ENCODE data around the gene JARID2.
A peak's percentile ranks its signal among the peaks of the same experiment; 100 is the strongest.

JARID2 gene

GRCh38 chr6:15462717-15463525 is 217.1 kb downstream of the JARID2 start:
- H3K36me3 Mint-ChIP-seq (ENCODE audit: low read depth): peaks cover 31% of the 10 kb centered on the region
- H3K27ac Mint-ChIP-seq: no peak overlapping the region
- H3K27me3 Mint-ChIP-seq: no peaks in the 10 kb centered on the region
- ATAC-seq (no peak), DNase-seq (no peak)
- H3K9me3 Mint-ChIP-seq: no peaks in the 10 kb centered on the region
- peaks cover 55% of the 10 kb centered on the region for H3K4me1 Mint-ChIP-seq
- no peak overlapping the region for H3K4me3 Mint-ChIP-seq

GRCh38 chr6:15464211-15464725 is 218.4 kb downstream of the JARID2 start:
- Mint-ChIP-seq H3K9me3 (no peaks in the 10 kb centered on the region), H3K27ac (peak overlapping the region; percentile 52), H3K4me3 (no peak overlapping the region), H3K27me3 (no peaks in the 10 kb centered on the region), H3K4me1 (peaks cover 44% of the 10 kb centered on the region), H3K36me3 (ENCODE audit: low read depth) (peaks cover 41% of the 10 kb centered on the region)
- ATAC-seq (peak; percentile 54), DNase-seq (peak; percentile 59)

GRCh38 chr6:15465212-15465611 is 219.3 kb downstream of the JARID2 start:
- Mint-ChIP-seq H3K4me3 (no peak overlapping the region), H3K4me1 (peaks cover 35% of the 10 kb centered on the region), H3K27ac (no peak overlapping the region), H3K36me3 (ENCODE audit: low read depth) (peaks cover 41% of the 10 kb centered on the region), H3K27me3 (no peaks in the 10 kb centered on the region), H3K9me3 (no peaks in the 10 kb centered on the region)
- ATAC-seq (no peak), DNase-seq (no peak)

GRCh38 chr6:15470746-15471145 is 224.9 kb downstream of the JARID2 start:
- ATAC-seq: no peak
- Mint-ChIP-seq H3K4me3 (no peak overlapping the region), H3K27me3 (no peaks in the 10 kb centered on the region), H3K36me3 (ENCODE audit: low read depth) (peaks cover 55% of the 10 kb centered on the region), H3K4me1 (peaks cover 12% of the 10 kb centered on the region), H3K9me3 (no peaks in the 10 kb centered on the region), H3K27ac (no peak overlapping the region)
- DNase-seq: no peak

- Mint-ChIP-seq H3K27ac (no peak overlapping the region), H3K27me3 (no peaks in the 10 kb centered on the region), H3K36me3 (ENCODE audit: low read depth) (peaks cover 53% of the 10 kb centered on the region), H3K9me3 (no peaks in the 10 kb centered on the region), H3K4me3 (no peak overlapping the region), H3K4me1 (peaks cover 17% of the 10 kb centered on the region)
- ATAC-seq (no peak), DNase-seq (no peak)
These were observed 226.8 kb downstream of the JARID2 start for GRCh38 chr6:15472621-15473020.

- ATAC-seq: no peak
These were observed 227.3 kb downstream of the JARID2 start for GRCh38 chr6:15473174-15473573.

GRCh38 chr6:15473741-15474161 is 227.9 kb downstream of the JARID2 start:
- peaks cover 17% of the 10 kb centered on the region for H3K4me1 Mint-ChIP-seq
- DNase-seq (no peak), ATAC-seq (no peak)
- peaks cover 52% of the 10 kb centered on the region for H3K36me3 Mint-ChIP-seq (ENCODE audit: low read depth)
- H3K9me3 Mint-ChIP-seq: no peaks in the 10 kb centered on the region
- H3K27me3 Mint-ChIP-seq: no peaks in the 10 kb centered on the region
- H3K4me3 Mint-ChIP-seq: no peak overlapping the region
- no peak overlapping the region for H3K27ac Mint-ChIP-seq

More at GRCh38 chr6:15473174-15473573, 227.3 kb downstream of the JARID2 start:
- Mint-ChIP-seq H3K4me1 (peaks cover 17% of the 10 kb centered on the region), H3K4me3 (no peak overlapping the region), H3K27ac (no peak overlapping the region), H3K9me3 (no peaks in the 10 kb centered on the region), H3K36me3 (ENCODE audit: low read depth) (peaks cover 55% of the 10 kb centered on the region), H3K27me3 (no peaks in the 10 kb centered on the region)
- no peak for DNase-seq

- peaks cover 50% of the 10 kb centered on the region for H3K36me3 Mint-ChIP-seq (ENCODE audit: low read depth)
- H3K27ac Mint-ChIP-seq: no peak overlapping the region
- H3K27me3 Mint-ChIP-seq: no peaks in the 10 kb centered on the region
- peaks cover 19% of the 10 kb centered on the region for H3K4me1 Mint-ChIP-seq
- no peak for ATAC-seq
- DNase-seq: no peak
- no peak overlapping the region for H3K4me3 Mint-ChIP-seq
- no peaks in the 10 kb centered on the region for H3K9me3 Mint-ChIP-seq
These were observed 228.3 kb downstream of the JARID2 start for GRCh38 chr6:15474196-15474595.

GRCh38 chr6:15475261-15475660 is 229.4 kb downstream of the JARID2 start:
- Mint-ChIP-seq H3K27me3 (no peaks in the 10 kb centered on the region), H3K4me3 (no peak overlapping the region), H3K27ac (no peak overlapping the region), H3K36me3 (ENCODE audit: low read depth) (peaks cover 50% of the 10 kb centered on the region), H3K9me3 (no peaks in the 10 kb centered on the region), H3K4me1 (peaks cover 24% of the 10 kb centered on the region)
- ATAC-seq (no peak), DNase-seq (no peak)

GRCh38 chr6:15475872-15476271 is 230.0 kb downstream of the JARID2 start:
- Mint-ChIP-seq H3K4me3 (no peak overlapping the region), H3K9me3 (no peaks in the 10 kb centered on the region), H3K4me1 (peaks cover 28% of the 10 kb centered on the region), H3K36me3 (ENCODE audit: low read depth) (peaks cover 50% of the 10 kb centered on the region), H3K27me3 (no peaks in the 10 kb centered on the region), H3K27ac (no peak overlapping the region)
- DNase-seq: no peak
- no peak for ATAC-seq

GRCh38 chr6:15476631-15477380 is 230.9 kb downstream of the JARID2 start:
- Mint-ChIP-seq H3K27me3 (no peaks in the 10 kb centered on the region), H3K4me1 (peaks cover 38% of the 10 kb centered on the region), H3K36me3 (ENCODE audit: low read depth) (peaks cover 54% of the 10 kb centered on the region), H3K9me3 (no peaks in the 10 kb centered on the region), H3K27ac (peak overlapping the region; percentile 10), H3K4me3 (no peak overlapping the region)
- DNase-seq (no peak), ATAC-seq (no peak)

- H3K9me3 Mint-ChIP-seq: no peaks in the 10 kb centered on the region
- no peak overlapping the region for H3K4me3 Mint-ChIP-seq
- no peaks in the 10 kb centered on the region for H3K27me3 Mint-ChIP-seq
- H3K4me1 Mint-ChIP-seq: peaks cover 37% of the 10 kb centered on the region
- DNase-seq: no peak
- peaks cover 47% of the 10 kb centered on the region for H3K36me3 Mint-ChIP-seq (ENCODE audit: low read depth)
- H3K27ac Mint-ChIP-seq: no peak overlapping the region
- no peak for ATAC-seq
These were observed 231.9 kb downstream of the JARID2 start for GRCh38 chr6:15477746-15478145.

- Mint-ChIP-seq H3K27me3 (no peaks in the 10 kb centered on the region), H3K4me3 (no peak overlapping the region), H3K27ac (no peak overlapping the region), H3K36me3 (ENCODE audit: low read depth) (peaks cover 34% of the 10 kb centered on the region), H3K9me3 (no peaks in the 10 kb centered on the region), H3K4me1 (peaks cover 43% of the 10 kb centered on the region)
- ATAC-seq (no peak), DNase-seq (no peak)
These were observed 233.9 kb downstream of the JARID2 start for GRCh38 chr6:15479761-15480160.

- DNase-seq: no peak
- no peak overlapping the region for H3K27ac Mint-ChIP-seq
- no peak overlapping the region for H3K4me3 Mint-ChIP-seq
- peaks cover 43% of the 10 kb centered on the region for H3K4me1 Mint-ChIP-seq
- ATAC-seq: no peak
- no peaks in the 10 kb centered on the region for H3K27me3 Mint-ChIP-seq
- H3K36me3 Mint-ChIP-seq (ENCODE audit: low read depth): peaks cover 26% of the 10 kb centered on the region
- no peaks in the 10 kb centered on the region for H3K9me3 Mint-ChIP-seq
These were observed 234.7 kb downstream of the JARID2 start for GRCh38 chr6:15480525-15480924.

Data from activated naive CD8-positive, alpha-beta T cell treated with anti-CD3 and anti-CD28 coated beads, Interleukin-2, amount 50 U/mL, for 24 hours (primary cell).